ENCODE measurements around the gene LARP4B.
"Not testable (repeated sequence)": the region's sequence is repeated elsewhere in the genome, so short reads cannot be mapped to it uniquely, and the experiment has no call there.

LARP4B gene

GRCh38 chr10:958856-959255, 27.4 kb upstream of the LARP4B start:
- in situ Hi-C loops (cut with HindIII; ENCODE audit: low sequenced_read_pairs), result no loop called here

- in situ Hi-C loops (cut with HindIII; ENCODE audit: low sequenced_read_pairs), result no loop called here
These were observed 26.6 kb upstream of the LARP4B start for GRCh38 chr10:958106-958505.

DNA sequence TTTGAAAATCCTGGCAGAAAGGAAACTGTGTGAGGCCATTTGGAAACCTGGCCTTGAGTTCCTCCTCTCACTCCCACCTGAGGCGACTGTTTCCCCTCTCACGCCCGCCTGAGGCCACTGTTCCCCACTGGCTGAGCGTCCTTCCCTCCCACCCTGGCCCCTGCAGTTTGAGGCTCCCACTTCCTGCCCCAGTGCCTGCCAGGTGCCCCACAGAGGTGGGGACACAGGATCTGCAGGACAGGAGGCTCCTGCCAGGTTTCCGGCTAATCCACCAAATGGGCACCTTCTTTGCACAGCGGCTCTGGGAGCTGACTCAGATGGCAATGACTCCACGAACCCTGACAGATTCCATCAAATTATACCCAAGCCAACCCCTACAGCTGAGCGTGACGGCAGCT, 24.3 kb upstream of the LARP4B start:
- in situ Hi-C loops (cut with HindIII; ENCODE audit: low sequenced_read_pairs), result no loop called here

GRCh38 chr10:955127-955819, 23.8 kb upstream of the LARP4B start:
- in situ Hi-C loops (cut with HindIII; ENCODE audit: low sequenced_read_pairs), result no loop called here

GRCh38 chr10:954396-954795, 22.9 kb upstream of the LARP4B start:
- in situ Hi-C loops (cut with HindIII; ENCODE audit: low sequenced_read_pairs), result no loop called here

GRCh38 chr10:953836-954235, 22.3 kb upstream of the LARP4B start:
- in situ Hi-C loops (cut with HindIII; ENCODE audit: low sequenced_read_pairs), result no loop called here

- in situ Hi-C loops (cut with HindIII; ENCODE audit: low sequenced_read_pairs), result no loop called here
These were observed 17.9 kb upstream of the LARP4B start for GRCh38 chr10:949446-949845.

DNA sequence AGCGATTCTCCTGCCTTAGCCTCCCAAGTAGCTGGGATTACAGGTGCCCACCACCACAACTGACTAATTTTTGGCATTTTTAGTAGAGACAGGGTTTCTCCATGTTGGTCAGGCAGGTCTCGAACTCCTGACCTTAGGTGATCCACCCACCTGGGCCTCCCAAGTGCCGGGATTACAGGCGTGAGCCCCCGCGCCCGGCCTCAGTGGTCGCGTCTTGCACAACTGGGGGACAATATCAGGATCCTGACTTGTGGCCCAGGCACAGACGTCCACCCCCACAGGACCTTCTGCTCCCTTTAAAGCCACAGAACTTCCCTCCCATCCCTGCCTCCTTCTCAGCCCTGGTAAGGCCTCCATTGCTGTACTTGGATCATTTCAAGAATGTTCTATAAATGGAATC, 16.8 kb upstream of the LARP4B start:
- in situ Hi-C loops (cut with HindIII; ENCODE audit: low sequenced_read_pairs), result no loop called here

DNA sequence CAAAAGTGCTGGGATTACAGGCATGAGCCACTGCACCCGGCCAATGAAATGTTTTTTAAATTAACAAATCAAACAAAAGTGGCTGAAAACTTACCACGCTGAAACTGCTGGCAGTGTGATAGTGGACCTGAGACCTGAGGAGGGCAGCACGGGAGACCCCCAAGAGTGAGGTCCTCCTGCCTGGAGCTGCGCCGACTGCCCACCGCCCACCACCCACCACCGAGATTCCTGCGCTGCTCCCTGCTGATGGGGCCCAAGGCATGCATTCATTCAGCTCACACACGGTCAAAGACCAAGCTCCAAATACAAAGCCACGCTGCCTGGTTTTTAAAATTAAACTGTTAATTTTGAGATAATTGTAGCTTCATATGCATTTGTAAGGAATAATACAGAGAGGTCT, 16.4 kb upstream of the LARP4B start:
- in situ Hi-C loops (cut with HindIII; ENCODE audit: low sequenced_read_pairs), result no loop called here

DNA sequence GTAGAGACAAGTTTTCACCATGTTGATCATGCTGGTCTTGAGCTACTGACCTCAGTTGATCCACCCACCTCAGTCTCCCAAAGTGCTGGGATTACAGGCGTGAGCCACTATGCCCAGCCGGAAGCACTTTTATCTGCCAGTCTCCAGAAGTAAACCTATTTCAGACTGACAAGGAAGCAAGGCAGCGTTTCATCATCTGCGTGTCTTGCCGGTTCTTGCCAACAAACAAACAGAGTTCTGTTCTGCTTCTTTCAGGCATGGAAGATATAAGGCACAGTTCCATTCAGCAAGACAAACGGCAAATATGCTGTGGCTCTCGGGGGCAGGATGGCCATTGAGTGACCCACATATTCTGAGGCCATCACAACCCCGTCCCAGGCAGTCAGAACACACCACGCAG, 15.5 kb upstream of the LARP4B start:
- in situ Hi-C loops (cut with HindIII; ENCODE audit: low sequenced_read_pairs), result no loop called here

GRCh38 chr10:945778-946177, 14.3 kb upstream of the LARP4B start:
- in situ Hi-C loops (cut with HindIII; ENCODE audit: low sequenced_read_pairs), result no loop called here

DNA sequence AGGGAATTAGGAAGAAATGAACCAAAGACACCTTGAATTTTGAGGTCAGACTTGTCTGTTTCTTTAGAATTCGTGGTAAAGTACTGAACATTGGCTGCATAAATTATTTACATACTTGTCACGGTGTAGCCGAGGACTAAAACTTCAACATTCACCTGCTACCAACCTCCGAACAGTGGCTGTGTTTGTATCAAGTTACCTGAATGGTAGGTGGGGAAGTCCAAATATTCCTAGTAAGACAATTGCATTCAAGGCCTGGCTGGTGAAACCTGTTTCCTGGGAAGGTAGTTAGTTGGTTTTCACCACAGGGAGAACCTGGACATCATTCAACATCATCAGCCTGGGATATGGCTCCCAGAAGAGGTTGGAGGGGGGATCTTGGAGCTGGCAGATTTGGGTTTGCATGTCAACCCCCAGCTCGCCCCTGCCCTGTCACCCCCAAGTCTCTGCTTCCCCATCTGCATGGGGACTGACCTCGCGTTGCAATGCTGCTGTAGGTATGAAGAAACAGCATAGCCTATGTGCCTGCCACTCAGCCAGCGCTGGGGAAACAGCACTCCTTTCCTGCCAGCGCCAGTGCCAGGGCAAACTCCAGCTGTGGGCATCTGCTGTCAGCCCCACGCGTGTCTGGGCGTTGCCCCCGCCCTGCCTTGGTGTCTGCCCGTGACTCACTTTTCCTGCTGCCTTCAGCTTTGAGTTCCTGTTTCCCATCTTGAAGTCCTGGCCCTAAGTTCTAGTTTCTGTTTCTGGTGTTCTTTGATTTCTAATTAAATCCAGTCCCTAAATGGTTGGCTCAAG, 12.7 kb upstream of the LARP4B start:
- in situ Hi-C loops (cut with HindIII; ENCODE audit: low sequenced_read_pairs), result no loop called here

DNA sequence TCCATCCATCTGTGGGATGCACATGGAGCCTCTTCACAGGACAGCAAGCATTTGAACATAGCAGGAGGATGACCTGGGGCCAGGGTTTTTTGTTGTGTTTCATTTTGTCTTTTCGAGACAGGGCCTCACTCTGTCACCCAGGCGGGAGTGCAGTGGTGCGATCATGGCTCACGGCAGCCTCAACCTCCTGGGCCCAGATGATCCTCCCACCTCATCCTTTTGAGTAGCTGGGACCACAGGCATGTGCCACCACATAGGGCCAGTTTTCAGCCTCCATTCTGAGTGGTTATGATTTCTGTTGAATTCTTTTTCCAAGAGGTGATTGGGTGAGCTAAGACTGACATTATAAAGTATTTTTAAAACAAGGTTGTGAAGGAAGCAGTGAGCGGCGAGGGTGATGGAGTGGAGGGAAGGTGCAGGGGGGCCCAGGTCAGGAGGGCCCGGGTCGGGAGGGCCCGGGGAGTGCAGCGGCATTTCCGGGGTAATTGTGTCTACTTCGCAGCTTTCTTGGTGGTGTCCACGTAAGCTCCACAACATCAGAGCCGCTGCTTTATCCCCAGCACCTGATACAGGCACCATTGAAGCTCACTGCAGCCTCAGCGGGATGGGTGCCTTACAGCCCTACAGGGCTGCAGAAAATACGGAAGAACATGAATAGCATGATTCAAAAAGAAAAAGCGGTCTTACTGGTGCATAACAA, 12.0 kb upstream of the LARP4B start:
- in situ Hi-C loops (cut with HindIII; ENCODE audit: low sequenced_read_pairs), result no loop called here

DNA sequence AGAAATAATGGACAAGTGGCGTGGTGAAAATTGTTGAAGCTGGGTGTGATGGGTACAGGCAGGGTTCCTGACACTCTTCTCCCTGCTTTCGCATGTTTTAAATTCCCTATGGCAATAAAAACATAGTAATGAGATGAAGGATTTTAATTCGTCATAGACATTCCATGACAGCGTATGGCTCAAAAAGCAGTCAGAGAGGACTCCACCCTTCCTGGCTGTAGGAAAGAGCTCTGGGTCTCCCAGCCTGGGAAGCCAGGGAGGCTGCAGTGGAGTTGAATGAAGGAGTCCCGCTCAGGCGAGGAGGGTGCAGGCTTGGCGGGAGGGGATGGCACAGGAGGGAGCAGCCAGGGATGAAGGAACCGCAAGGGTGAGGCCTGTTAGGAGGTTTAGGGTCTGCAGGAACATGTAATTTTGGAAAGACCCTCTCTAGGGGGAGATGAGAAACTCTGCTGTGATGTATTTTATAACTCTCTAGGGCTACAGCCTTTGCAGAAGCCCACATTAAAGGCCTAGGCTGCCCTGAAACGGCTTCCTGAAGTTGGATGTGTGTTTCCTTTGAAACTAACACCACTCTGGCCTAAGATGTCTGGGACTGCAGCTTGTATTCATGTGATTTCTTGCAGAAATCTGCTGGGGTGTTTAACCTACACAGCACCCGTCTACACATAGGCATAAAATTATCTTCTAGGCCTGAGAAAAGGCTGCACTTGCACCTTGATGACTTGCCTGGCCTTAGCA, 7.6 kb upstream of the LARP4B start:
- in situ Hi-C loops (cut with HindIII; ENCODE audit: low sequenced_read_pairs), result no loop called here

- in situ Hi-C loops (cut with HindIII; ENCODE audit: low sequenced_read_pairs), result no loop called here
These were observed 3.4 kb upstream of the LARP4B start for GRCh38 chr10:934746-935406.

DNA sequence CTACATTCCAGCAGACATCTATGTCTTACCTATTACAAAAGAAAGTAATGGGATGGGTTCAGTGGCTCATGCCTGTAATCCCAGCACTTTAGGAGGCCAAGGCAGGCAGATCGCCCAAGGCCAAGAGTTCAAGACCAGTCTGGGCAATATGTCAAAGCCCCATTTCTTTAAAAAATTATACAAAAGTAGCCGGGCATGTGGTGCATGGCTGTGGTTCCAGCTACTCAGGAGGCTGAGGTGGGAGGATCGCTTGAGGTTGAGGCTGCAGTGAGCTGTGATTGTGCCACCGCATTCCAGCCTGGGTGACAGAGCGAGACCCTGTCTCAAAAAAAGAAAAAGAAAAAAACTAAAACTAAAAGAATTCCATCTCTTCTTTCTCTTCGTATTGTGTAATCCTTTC, 2.7 kb upstream of the LARP4B start:
- in situ Hi-C loops (cut with HindIII; ENCODE audit: low sequenced_read_pairs), result not testable (repeated sequence)

- in situ Hi-C loops (cut with HindIII; ENCODE audit: low sequenced_read_pairs), result no loop called here
These were observed 1.1 kb upstream of the LARP4B start for GRCh38 chr10:932589-932988.

DNA sequence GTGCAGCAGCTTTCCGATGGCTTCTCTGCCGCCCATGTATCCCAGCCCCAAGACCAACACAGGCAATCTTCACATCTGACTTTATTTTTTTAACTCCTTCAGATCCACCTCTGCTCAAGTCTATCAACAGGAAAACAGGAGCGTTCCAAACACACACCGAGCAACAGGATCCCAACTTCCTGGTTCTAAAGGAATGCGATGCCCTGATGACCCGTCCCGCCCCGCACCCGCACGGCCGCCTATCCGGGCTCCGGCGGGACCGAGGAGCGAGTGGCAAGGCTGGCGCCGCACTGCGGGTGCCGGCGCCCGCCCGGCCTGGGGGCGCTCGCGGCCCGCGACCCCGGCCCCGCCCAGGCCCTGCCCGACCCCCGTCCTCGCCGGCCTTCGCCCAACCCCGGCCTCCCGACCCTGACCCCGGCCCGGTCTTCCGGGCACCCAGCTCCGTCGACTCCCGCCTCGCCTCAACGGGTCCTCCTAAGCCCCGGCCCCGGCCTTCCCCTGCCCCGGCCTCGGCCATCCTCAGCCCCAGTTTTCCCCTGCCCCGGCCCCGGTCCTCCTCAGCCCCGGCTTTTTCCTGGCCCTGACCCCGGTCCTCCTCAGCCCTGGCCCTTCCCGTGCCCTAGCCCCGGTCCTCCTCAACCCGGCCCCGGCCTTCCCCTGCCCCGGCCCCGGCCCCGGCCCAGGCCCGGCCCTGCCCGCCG, 730 bp downstream of the LARP4B start:
- in situ Hi-C loops (cut with HindIII; ENCODE audit: low sequenced_read_pairs), result no loop called here

- in situ Hi-C loops (cut with HindIII; ENCODE audit: low sequenced_read_pairs), result no loop called here
These were observed 1.4 kb downstream of the LARP4B start for GRCh38 chr10:929960-930624.

DNA sequence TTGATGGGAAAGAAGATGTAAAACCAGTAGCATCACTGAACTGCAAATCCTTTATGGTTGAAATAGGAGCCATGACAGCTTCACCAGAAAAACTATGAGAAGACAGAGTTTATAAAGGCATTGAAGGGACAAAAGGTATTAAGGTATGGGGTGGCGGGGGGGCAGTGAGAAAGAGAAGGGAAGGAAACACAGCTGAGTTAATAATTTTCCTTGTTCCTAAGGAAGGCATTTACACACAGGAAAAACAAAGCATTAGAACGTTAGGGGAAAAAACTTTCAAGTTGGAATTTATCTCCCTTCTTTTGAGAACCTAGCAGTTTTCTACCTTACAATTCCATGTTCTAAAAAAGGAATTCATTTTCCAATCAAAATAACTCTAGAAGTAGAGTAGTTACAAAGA, 4.4 kb downstream of the LARP4B start:
- in situ Hi-C loops (cut with HindIII; ENCODE audit: low sequenced_read_pairs), result no loop called here

Data from DLD1 (cell line).